Measurements from ENCODE around the gene FAM163B.

DNA sequence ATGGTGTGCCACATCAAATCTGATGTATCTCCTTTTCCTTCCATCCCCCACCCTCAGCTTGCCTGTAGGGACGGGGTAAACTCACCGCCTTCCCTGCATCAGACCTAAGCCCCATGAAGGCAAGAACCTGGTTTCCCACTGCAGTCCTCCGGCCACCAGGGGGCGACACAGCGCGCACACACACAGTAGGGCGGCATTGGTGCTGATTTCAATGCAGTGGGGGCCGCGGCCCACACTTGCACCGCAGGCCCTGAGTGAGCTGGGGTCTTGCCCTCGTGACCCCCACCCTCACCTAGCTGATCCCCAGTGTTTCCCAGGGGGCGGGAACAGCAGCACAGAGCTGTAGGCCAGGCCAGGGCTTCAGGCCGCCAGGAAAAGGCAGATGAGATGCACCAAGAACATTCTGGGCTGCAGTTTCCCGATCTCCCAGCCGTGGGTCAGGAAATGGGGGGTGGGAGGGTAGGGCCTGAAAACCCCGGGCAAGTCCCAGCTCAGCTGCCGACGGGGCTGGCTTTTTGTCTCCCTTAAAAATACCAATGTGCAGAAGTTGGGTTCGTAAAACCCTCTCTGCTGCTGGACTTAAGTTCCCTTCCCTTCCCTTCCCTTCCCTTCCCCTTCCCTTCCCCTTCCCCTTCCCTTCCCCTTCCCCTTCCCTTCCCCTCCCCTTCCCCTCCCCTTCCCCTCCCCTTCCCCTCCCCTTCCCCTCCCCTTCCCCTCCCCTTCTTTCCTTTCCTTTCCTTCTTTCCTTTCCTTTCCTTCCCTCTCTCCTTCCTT is 19.5 kb downstream of the FAM163B start:
- TF ChIP-seq, protein P1, sequence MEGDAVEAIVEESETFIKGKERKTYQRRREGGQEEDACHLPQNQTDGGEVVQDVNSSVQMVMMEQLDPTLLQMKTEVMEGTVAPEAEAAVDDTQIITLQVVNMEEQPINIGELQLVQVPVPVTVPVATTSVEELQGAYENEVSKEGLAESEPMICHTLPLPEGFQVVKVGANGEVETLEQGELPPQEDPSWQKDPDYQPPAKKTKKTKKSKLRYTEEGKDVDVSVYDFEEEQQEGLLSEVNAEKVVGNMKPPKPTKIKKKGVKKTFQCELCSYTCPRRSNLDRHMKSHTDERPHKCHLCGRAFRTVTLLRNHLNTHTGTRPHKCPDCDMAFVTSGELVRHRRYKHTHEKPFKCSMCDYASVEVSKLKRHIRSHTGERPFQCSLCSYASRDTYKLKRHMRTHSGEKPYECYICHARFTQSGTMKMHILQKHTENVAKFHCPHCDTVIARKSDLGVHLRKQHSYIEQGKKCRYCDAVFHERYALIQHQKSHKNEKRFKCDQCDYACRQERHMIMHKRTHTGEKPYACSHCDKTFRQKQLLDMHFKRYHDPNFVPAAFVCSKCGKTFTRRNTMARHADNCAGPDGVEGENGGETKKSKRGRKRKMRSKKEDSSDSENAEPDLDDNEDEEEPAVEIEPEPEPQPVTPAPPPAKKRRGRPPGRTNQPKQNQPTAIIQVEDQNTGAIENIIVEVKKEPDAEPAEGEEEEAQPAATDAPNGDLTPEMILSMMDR (IDR thresholded peaks at IDR 0.05; ENCODE audit: low read length), result peak; percentile 67
- TF ChIP-seq EZH2 (optimal IDR thresholded peaks at IDR 0.05; ENCODE audit: low read depth, low read length) (no peak), EZH2phosphoT487 (IDR thresholded peaks at IDR 0.05; ENCODE audit: low read length) (no peak)

All from MM.1S (cell line).